ENCODE measurements around the gene HAPLN3.

HAPLN3 gene

DNA sequence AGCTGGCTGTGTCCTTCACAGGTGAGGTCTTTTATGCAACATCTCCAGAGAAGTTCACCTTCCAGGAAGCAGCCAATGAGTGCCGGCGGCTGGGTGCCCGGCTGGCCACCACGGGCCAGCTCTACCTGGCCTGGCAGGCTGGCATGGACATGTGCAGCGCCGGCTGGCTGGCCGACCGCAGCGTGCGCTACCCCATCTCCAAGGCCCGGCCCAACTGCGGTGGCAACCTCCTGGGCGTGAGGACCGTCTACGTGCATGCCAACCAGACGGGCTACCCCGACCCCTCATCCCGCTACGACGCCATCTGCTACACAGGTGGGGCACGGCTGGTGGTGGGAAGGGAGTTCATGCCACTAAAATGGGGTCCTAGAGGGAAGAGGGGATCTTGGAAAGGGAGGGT, 52.0 kb downstream of the HAPLN3 start:
- H3K4me3 ChIP-seq (ENCODE audit: low read length, poor library complexity, severe bottlenecking), result no peak overlapping the region
- no peaks in the 10 kb centered on the region for H3K36me3 ChIP-seq (ENCODE audit: insufficient read depth, low read length)
- no peaks in the 10 kb centered on the region for H3K9me3 ChIP-seq (ENCODE audit: insufficient read depth, low read depth, low read length)
- no peak overlapping the region for H3K9ac ChIP-seq (ENCODE audit: low read depth, low read length, poor library complexity, severe bottlenecking)
- H3K4me2 ChIP-seq (ENCODE audit: low read depth, low read length, poor library complexity, severe bottlenecking), result no peak overlapping the region
- no peaks in the 10 kb centered on the region for H3K79me2 ChIP-seq (ENCODE audit: insufficient read depth, low read length)
- H4K20me1 ChIP-seq (ENCODE audit: insufficient read depth, low read length, poor library complexity, severe bottlenecking), result no peaks in the 10 kb centered on the region
- peaks cover 7% of the 10 kb centered on the region for H3K4me1 ChIP-seq (ENCODE audit: insufficient read depth, low read length, poor library complexity, severe bottlenecking)
- H3K27me3 ChIP-seq (ENCODE audit: insufficient read depth, low read length, poor library complexity, severe bottlenecking), result no peaks in the 10 kb centered on the region
- no peak overlapping the region for H2AFZ ChIP-seq (ENCODE audit: low read length)
- H3F3A ChIP-seq (ENCODE audit: low read depth), result no peaks in the 10 kb centered on the region
- H3K9me2 ChIP-seq (replicated peaks; ENCODE audit: low read depth, low read length), result no peaks in the 10 kb centered on the region
- TF ChIP-seq EZH2phosphoT487 (IDR thresholded peaks at IDR 0.05; ENCODE audit: borderline replicate concordance), result no peak
- TF ChIP-seq, protein P1, sequence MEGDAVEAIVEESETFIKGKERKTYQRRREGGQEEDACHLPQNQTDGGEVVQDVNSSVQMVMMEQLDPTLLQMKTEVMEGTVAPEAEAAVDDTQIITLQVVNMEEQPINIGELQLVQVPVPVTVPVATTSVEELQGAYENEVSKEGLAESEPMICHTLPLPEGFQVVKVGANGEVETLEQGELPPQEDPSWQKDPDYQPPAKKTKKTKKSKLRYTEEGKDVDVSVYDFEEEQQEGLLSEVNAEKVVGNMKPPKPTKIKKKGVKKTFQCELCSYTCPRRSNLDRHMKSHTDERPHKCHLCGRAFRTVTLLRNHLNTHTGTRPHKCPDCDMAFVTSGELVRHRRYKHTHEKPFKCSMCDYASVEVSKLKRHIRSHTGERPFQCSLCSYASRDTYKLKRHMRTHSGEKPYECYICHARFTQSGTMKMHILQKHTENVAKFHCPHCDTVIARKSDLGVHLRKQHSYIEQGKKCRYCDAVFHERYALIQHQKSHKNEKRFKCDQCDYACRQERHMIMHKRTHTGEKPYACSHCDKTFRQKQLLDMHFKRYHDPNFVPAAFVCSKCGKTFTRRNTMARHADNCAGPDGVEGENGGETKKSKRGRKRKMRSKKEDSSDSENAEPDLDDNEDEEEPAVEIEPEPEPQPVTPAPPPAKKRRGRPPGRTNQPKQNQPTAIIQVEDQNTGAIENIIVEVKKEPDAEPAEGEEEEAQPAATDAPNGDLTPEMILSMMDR (conservative IDR thresholded peaks at IDR 0.05; ENCODE audit: low read length), result no peak

DNA sequence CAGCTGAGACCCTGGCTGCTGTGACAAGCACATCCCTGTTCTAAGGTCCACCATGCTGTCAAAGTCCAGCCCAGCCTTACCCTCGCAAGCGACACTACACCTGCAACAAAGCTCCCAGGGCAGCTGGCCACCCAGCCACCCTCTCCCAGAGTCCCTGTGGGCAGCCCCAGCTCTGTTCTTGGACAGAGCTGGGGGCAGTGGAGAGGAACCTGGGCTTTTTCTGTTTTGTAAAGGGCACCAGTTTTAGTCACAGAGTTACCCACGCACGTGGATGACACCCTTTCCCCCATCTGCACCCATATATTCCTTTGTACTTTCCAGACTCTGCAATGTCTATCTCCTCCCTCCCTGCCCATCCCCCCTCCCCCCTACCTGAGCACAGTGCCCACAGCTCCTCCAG, 53.2 kb downstream of the HAPLN3 start:
- Histone ChIP-seq H3K4me2 (ENCODE audit: low read depth, low read length, poor library complexity, severe bottlenecking) (no peak overlapping the region), H3K9ac (ENCODE audit: low read depth, low read length, poor library complexity, severe bottlenecking) (no peak overlapping the region), H3K27me3 (ENCODE audit: insufficient read depth, low read length, poor library complexity, severe bottlenecking) (no peaks in the 10 kb centered on the region), H3K4me3 (ENCODE audit: low read length, poor library complexity, severe bottlenecking) (no peak overlapping the region), H3K36me3 (ENCODE audit: insufficient read depth, low read length) (no peaks in the 10 kb centered on the region), H3F3A (ENCODE audit: low read depth) (no peaks in the 10 kb centered on the region), H3K9me2 (replicated peaks; ENCODE audit: low read depth, low read length) (no peaks in the 10 kb centered on the region), H3K79me2 (ENCODE audit: insufficient read depth, low read length) (no peaks in the 10 kb centered on the region), H3K4me1 (ENCODE audit: insufficient read depth, low read length, poor library complexity, severe bottlenecking) (peaks cover 7% of the 10 kb centered on the region), H2AFZ (ENCODE audit: low read length) (no peak overlapping the region), H3K9me3 (ENCODE audit: insufficient read depth, low read depth, low read length) (no peaks in the 10 kb centered on the region), H4K20me1 (ENCODE audit: insufficient read depth, low read length, poor library complexity, severe bottlenecking) (no peaks in the 10 kb centered on the region)
- no peak for TF ChIP-seq EZH2phosphoT487 (IDR thresholded peaks at IDR 0.05; ENCODE audit: borderline replicate concordance)
- TF ChIP-seq, protein P1 (conservative IDR thresholded peaks at IDR 0.05; ENCODE audit: low read length), result no peak

DNA sequence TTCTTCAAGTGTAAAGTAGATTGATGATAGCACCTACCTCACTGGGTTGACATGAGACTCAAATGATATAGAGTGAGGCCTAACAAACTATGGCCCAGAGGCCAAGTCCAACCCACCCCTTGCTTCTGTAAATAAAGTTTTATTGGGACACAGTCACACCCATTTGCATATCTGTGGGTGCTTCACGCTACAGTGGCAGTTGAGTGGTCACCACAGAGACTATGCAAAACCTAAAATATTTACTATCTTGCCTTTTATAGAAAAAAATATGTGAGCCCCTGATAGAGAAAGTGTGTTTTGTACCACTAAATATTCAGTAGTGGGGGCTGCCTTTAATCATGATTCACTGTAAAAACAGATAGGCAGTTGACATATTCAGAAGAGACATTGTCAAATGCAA, 54.1 kb downstream of the HAPLN3 start:
- Histone ChIP-seq H3K4me2 (ENCODE audit: low read depth, low read length, poor library complexity, severe bottlenecking) (no peak overlapping the region), H3K4me1 (ENCODE audit: insufficient read depth, low read length, poor library complexity, severe bottlenecking) (peaks cover 7% of the 10 kb centered on the region), H3K9ac (ENCODE audit: low read depth, low read length, poor library complexity, severe bottlenecking) (no peak overlapping the region), H3K36me3 (ENCODE audit: insufficient read depth, low read length) (no peaks in the 10 kb centered on the region), H3K9me3 (ENCODE audit: insufficient read depth, low read depth, low read length) (no peaks in the 10 kb centered on the region), H3F3A (ENCODE audit: low read depth) (no peaks in the 10 kb centered on the region), H3K79me2 (ENCODE audit: insufficient read depth, low read length) (no peaks in the 10 kb centered on the region), H3K27me3 (ENCODE audit: insufficient read depth, low read length, poor library complexity, severe bottlenecking) (no peaks in the 10 kb centered on the region), H4K20me1 (ENCODE audit: insufficient read depth, low read length, poor library complexity, severe bottlenecking) (no peaks in the 10 kb centered on the region), H3K9me2 (replicated peaks; ENCODE audit: low read depth, low read length) (no peaks in the 10 kb centered on the region), H3K4me3 (ENCODE audit: low read length, poor library complexity, severe bottlenecking) (no peak overlapping the region), H2AFZ (ENCODE audit: low read length) (no peak overlapping the region)
- TF ChIP-seq, protein P1 (conservative IDR thresholded peaks at IDR 0.05; ENCODE audit: low read length), result no peak
- no peak for TF ChIP-seq EZH2phosphoT487 (IDR thresholded peaks at IDR 0.05; ENCODE audit: borderline replicate concordance)
